ENCODE data around the gene MEN1. TPM values are rescaled to one million over a fixed set of nuclear protein-coding genes. Genes with fewer than 3 reads are reported as not detected.

The MEN1 gene
- total RNA-seq, 1 experiment from 2014 or later, result 54.5 TPM

- ATAC-seq (no peak), DNase-seq (ENCODE audit: low read depth, low spot score) (no peak)
- Histone ChIP-seq H3K27ac (ENCODE audit: low read length) (peak overlapping the region; percentile 46), H3K36me3 (ENCODE audit: control insufficient read depth, insufficient read depth, low read length) (peaks cover 22% of the 10 kb centered on the region), H3K4me3 (ENCODE audit: low read depth in 2 of 2, low read length in 2 of 2) (no peak overlapping the region), H3K9me3 (ENCODE audit: control insufficient read depth, insufficient read depth, low read depth, low read length) (no peaks in the 10 kb centered on the region), H3K4me1 (ENCODE audit: control insufficient read depth, insufficient read depth, low read length) (peaks cover 26% of the 10 kb centered on the region), H3K27me3 (ENCODE audit: control insufficient read depth, insufficient read depth, low read length) (no peaks in the 10 kb centered on the region)
- ChIA-PET POLR2A (no interaction called here), CTCF (no interaction called here)
- TF ChIP-seq TCF7L2 (IDR thresholded peaks at IDR 0.05; ENCODE audit: low read depth, low read length), result no peak
- TF ChIP-seq SIN3A (IDR thresholded peaks at IDR 0.05; ENCODE audit: borderline replicate concordance, insufficient read depth, low read depth, low read length), result no peak
- no peak for TF ChIP-seq CTCF (IDR thresholded peaks at IDR 0.05)
- TF ChIP-seq POLR2AphosphoS5 (IDR thresholded peaks at IDR 0.05; ENCODE audit: low read depth, low read length), result no peak; the same call in 1 of the 2 replicates
- no peak for TF ChIP-seq REST (IDR thresholded peaks at IDR 0.05; ENCODE audit: insufficient read depth in 1 of 2, low read depth in 2 of 2, low read length in 1 of 2)
- in situ Hi-C loops (cut with HindIII; ENCODE audit: low pct_unique_long_range_greater_than_20kb, low sequenced_read_pairs), result no loop called here
- no TSS peak for BruUV-seq (replicated peaks)
- intact Hi-C loops (cut with micrococcal nuclease; ENCODE audit: unreplicated experiment), result no loop called here
Measured at GRCh38 chr11:64763526-64764039, 46.8 kb downstream of the MEN1 start.

- in situ Hi-C loops (cut with HindIII; ENCODE audit: low pct_unique_long_range_greater_than_20kb, low sequenced_read_pairs), result no loop called here
- DNase-seq (ENCODE audit: low read depth, low spot score), result no peak
- Histone ChIP-seq H3K27me3 (ENCODE audit: control insufficient read depth, insufficient read depth, low read length) (no peaks in the 10 kb centered on the region), H3K9me3 (ENCODE audit: control insufficient read depth, insufficient read depth, low read depth, low read length) (no peaks in the 10 kb centered on the region), H3K4me1 (ENCODE audit: control insufficient read depth, insufficient read depth, low read length) (peaks cover 26% of the 10 kb centered on the region), H3K4me3 (ENCODE audit: low read depth in 2 of 2, low read length in 2 of 2) (no peak overlapping the region), H3K27ac (ENCODE audit: low read length) (peak overlapping the region; percentile 32), H3K36me3 (ENCODE audit: control insufficient read depth, insufficient read depth, low read length) (peaks cover 16% of the 10 kb centered on the region)
- intact Hi-C loops (cut with micrococcal nuclease; ENCODE audit: unreplicated experiment), result no loop called here
- CTCF ChIA-PET, result no interaction called here
- POLR2A ChIA-PET, result no interaction called here
- no TSS peak for BruUV-seq (replicated peaks)
- TF ChIP-seq CTCF (IDR thresholded peaks at IDR 0.05) (no peak), SIN3A (IDR thresholded peaks at IDR 0.05; ENCODE audit: borderline replicate concordance, insufficient read depth, low read depth, low read length) (no peak), POLR2AphosphoS5 (IDR thresholded peaks at IDR 0.05; ENCODE audit: low read depth, low read length) (no peak), TCF7L2 (IDR thresholded peaks at IDR 0.05; ENCODE audit: low read depth, low read length) (no peak), REST (IDR thresholded peaks at IDR 0.05; ENCODE audit: insufficient read depth in 1 of 2, low read depth in 2 of 2, low read length in 1 of 2) (no peak)
- ATAC-seq, result no peak
Measured at GRCh38 chr11:64762674-64763525, 47.5 kb downstream of the MEN1 start.

All from Panc1 (cell line).